ENCODE measurements around the gene NRSN2.
A peak's percentile ranks its signal among the peaks of the same experiment; 100 is the strongest.
"Not testable (repeated sequence)": the region's sequence is repeated elsewhere in the genome, so short reads cannot be mapped to it uniquely, and the experiment has no call there.

NRSN2 gene

DNA sequence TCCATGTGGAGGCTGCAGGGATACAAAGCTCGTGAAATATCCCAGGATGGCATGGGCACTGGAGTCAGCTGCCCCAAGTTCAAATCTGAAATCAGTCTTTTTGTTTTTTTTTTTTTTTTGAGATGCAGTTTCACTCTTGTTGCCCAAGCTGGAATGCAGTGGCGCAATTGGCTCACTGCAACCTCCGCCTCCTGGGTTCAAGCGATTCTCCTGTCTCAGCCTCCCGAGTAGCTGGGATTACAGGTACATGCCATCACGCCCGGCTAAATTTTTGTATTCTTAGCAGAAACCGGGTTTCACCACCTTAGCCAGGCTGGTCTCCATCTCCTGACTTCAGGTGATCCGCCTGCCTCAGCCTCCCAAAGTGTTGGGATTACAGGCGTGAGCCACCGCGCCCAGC is 30.7 kb downstream of the NRSN2 start:
- DNase-seq = not testable (repeated sequence)

GRCh38 chr20:378961-379336 is 32.0 kb downstream of the NRSN2 start:
- DNase-seq = no peak

DNA sequence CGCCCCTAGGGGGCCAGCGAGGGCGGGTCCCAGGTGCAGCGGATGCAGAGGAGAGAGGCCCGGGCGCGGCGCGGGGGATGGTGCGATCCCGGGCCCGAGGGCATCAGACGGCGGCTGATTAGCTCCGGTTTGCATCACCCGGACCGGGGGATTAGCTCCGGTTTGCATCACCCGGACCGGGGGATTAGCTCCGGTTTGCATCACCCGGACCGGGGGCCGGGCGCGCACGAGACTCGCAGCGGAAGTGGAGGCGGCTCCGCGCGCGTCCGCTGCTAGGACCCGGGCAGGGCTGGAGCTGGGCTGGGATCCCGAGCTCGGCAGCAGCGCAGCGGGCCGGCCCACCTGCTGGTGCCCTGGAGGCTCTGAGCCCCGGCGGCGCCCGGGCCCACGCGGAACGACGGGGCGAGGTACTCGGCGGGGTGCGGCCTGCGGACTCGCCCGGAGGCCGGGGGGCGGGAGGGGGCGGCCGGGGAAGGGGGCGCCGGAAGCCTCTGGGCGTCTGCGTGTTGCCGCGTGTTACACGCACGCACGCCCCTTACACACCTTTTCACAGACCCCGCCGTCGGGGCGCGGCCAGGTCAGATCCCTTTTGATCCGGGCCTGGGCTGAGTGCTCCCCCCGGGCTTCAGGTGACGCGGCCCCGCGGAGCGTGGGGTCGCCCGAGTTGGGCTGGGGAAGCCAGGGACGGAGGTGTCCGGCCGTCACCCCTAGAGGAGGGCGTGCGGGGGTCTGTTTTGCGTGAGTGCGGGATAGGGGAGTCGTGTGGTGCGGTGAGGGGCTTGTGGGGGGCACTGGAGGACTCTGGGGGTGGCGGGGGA is 34.1 kb downstream of the NRSN2 start:
- peak; percentile 74 for DNase-seq

- peak; percentile 67 for DNase-seq
Measured at GRCh38 chr20:381581-382290, 34.8 kb downstream of the NRSN2 start.

DNA sequence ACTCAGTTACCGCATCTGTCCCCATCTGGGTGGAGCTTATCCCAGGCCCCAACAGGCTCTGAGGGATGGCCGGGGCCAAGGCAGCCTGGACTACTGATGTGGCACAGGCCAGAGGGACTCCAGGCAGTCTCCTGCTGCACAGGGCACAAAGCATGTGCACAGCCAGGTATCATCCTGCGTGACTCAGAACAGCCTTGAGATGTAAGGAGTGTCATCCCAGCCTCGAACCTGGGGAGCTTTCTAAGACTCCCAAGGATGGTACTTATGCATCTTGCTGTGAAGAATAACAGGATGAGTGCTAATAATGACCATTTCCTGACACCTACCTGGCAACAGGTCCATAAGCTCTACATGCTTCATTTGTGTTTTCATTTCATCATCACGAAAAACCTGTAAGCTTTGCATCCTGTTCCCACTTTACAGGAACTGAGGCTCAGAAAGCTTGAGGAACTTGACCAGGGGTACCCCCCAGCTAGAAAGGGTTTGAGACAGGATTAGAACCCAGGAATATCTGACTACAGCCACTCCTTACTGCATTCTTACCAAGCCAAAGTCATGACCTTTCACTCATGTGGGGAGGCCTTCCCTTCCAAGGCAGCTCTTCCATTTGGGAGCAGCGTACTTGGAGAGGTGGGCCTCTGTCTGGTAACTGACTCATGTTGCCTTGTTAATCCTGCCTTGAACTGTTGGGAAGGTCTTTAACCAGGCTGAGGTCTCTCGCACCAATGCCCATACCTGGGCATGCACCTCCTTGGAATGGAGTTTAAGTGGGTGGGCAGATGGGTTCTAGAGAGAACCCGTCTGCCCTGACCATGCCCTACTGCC is 35.6 kb downstream of the NRSN2 start:
- DNase-seq = no peak

- DNase-seq = no peak
Measured at GRCh38 chr20:383889-384288, 37.0 kb downstream of the NRSN2 start.

- DNase-seq = no peak
Measured at GRCh38 chr20:384723-385122, 37.8 kb downstream of the NRSN2 start.

DNA sequence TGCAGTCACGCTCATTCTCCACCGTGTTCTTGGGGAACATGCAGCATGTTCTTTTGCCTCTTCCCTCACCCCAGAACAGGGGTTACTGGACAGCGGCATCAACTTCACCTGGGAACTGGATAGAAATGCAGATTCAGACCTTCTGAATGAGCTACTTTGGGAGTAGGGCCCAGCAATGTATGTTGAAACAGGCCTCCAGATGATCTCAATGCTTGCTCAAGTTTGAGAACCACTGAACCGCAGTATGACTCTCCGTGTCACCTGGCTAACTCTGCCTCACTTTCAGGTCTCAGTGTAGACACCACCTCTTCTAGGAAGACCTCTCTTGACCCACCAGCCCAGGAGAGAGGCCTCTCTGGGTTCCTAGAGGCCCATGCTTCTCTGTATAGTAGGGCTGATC is 38.5 kb downstream of the NRSN2 start:
- no peak for DNase-seq

GRCh38 chr20:386634-387033 is 39.7 kb downstream of the NRSN2 start:
- DNase-seq = not testable (repeated sequence)

GRCh38 chr20:387520-387919 is 40.6 kb downstream of the NRSN2 start:
- DNase-seq = no peak

DNA sequence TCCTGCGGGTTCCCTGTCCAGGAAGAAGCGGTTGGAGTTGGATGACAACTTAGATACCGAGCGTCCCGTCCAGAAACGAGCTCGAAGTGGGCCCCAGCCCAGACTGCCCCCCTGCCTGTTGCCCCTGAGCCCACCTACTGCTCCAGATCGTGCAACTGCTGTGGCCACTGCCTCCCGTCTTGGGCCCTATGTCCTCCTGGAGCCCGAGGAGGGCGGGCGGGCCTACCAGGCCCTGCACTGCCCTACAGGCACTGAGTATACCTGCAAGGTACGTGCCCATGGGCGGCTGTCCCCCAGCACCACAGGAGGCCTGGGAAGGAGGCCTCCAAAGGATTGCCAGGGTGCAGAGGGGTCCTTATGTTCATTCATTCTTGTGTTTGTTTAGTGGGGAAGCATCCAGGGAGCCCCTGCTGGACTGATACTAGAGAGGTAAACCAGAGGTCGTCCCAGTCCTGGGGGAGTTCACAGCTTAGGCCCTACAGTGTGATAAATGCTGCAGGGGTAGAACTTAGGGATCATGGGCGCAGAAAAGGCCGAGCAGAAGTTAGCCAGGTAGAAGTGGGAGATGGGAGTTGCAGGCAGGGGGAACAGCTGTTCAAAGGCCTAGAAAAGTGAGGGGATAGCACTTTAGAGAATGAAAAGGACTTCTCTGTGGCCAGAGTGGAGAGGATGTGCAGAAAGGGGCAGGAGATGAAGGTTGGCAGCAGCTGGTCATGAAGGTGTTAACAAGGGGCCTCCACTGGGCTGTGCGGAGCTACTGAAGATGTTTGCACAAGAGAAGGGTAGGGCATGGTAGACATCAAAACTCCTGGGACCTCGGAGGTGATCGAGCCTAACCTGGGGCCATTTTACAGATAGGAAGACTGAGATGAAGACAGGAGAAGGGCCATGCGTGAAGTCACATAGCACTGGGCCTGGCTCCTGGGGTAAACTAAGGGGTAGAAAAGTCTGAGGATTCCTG is 41.4 kb downstream of the NRSN2 start:
- no peak for DNase-seq

DNA sequence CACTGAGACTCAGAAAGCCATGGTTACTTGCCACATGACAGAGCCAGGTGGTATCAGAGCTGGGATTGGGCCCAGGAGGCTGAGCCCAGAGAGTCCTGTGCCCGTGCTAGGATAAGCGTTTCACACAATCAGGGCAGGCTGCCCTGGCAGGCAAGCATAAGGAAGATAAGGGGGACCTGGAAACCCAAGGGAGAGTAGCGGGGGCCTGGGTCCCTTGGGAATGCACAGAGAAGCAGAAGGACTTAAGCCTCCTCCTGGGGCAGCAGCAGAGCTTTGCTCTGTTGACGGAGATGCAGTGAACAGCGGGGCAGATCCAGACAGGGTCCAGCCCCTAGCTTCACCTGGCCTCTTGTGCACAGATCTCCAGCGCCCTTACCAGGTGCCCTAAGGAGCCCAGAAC is 42.3 kb downstream of the NRSN2 start:
- DNase-seq = no peak

DNA sequence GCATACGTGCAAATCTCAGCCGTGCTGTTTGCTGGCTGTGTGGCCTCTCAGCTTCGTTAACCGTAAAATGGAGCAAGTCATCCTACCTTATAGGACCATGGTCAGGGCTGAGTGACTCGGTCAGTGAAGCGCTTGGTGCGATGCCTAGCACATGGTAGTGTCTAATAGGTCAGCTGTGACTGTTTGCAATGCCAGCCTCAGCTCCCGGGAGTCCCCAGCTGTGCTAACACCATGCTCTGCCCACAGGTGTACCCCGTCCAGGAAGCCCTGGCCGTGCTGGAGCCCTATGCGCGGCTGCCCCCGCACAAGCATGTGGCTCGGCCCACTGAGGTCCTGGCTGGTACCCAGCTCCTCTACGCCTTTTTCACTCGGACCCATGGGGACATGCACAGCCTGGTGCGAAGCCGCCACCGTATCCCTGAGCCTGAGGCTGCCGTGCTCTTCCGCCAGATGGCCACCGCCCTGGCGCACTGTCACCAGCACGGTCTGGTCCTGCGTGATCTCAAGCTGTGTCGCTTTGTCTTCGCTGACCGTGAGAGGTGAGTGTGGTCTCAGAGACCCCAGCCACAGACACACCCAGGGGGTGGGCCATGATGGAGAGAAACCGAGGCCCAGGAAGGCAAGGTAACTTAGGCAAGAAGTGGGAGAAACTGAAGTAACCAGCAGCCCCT is 44.3 kb downstream of the NRSN2 start:
- DNase-seq = no peak

GRCh38 chr20:393296-393695 is 46.4 kb downstream of the NRSN2 start:
- DNase-seq = not testable (repeated sequence)

DNA sequence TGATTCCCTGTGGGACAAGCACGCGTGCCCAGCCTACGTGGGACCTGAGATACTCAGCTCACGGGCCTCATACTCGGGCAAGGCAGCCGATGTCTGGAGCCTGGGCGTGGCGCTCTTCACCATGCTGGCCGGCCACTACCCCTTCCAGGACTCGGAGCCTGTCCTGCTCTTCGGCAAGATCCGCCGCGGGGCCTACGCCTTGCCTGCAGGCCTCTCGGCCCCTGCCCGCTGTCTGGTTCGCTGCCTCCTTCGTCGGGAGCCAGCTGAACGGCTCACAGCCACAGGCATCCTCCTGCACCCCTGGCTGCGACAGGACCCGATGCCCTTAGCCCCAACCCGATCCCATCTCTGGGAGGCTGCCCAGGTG is 49.3 kb downstream of the NRSN2 start:
- DNase-seq = no peak

DNA sequence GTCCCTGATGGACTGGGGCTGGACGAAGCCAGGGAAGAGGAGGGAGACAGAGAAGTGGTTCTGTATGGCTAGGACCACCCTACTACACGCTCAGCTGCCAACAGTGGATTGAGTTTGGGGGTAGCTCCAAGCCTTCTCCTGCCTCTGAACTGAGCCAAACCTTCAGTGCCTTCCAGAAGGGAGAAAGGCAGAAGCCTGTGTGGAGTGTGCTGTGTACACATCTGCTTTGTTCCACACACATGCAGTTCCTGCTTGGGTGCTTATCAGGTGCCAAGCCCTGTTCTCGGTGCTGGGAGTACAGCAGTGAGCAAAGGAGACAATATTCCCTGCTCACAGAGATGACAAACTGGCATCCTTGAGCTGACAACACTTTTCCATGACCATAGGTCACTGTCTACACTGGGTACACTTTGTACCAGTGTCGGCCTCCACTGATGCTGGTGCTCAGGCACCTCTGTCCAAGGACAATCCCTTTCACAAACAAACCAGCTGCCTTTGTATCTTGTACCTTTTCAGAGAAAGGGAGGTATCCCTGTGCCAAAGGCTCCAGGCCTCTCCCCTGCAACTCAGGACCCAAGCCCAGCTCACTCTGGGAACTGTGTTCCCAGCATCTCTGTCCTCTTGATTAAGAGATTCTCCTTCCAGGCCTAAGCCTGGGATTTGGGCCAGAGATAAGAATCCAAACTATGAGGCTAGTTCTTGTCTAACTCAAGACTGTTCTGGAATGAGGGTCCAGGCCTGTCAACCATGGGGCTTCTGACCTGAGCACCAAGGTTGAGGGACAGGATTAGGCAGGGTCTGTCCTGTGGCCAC is 49.9 kb downstream of the NRSN2 start:
- no peak for DNase-seq

GRCh38 chr20:397432-398237 is 50.7 kb downstream of the NRSN2 start:
- no peak for DNase-seq

DNA sequence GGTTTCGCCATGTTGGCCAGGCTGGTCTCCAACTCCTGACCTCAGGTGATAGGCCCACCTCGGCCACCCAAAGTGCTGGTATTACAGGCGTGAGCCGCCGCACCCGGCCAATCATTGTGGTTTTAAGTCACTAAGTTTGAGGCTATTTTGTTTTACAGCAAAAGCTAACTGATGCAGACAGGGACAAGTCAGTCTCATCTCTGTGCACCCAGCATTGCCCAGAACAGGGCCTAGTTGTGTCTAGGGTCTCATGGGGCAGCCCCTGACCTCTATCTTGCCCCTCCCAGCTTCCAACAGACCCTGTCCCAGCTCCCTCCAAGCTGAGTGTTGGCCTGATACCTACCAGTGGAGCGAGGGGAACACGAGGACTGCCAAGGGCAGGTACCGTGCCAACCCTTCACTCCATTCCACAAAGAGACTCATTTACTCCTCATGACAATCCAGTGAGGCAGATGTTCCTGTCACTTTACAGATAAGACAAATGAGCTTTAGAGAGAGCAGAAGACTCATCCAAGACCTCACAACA is 52.3 kb downstream of the NRSN2 start:
- no peak for DNase-seq

DNA sequence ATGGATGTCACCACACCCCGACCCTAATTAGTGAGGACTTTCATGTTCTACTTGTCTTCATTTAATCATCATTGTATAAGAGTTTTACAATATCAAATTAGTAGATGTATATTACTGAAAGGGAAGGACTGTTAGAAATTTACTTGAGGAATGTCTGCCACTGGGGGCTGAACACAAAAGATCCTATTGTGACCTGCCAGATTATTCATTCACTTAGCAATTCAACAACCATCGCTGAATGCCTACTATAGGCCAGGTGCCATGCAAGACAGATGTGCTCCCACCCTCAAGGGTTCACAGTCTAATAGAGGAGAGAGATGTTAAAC is 53.2 kb downstream of the NRSN2 start:
- no peak for DNase-seq
